ENCODE measurements around the gene ARRDC1. TPM values are rescaled to one million over a fixed set of nuclear protein-coding genes. Genes with fewer than 3 reads are reported as not detected.

The ARRDC1 gene
- polyA plus RNA-seq, 1 experiment = 46.1 TPM

DNA sequence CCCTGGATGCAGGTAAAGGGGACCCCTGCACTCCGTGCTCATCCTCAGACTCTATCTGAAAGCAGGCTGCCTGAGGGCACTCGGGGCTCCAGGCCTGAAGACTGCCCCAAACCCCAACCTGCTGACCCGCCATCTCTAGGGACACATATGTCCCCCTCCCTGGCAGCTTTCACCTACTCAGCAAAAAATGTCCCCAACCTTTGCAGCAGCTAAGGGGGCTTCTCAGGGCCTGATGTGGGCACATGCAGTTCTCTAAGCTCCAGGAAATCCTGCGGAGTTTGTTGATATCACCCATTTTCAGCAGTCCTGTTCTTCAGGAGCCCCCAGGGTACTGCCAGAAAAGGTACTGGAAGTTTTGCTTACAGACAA lies 24.5 kb upstream of the ARRDC1 start:
- no peak overlapping the region for H3K4me3 ChIP-seq (ENCODE audit: low read depth, low read length)
- TF ChIP-seq, protein P1, sequence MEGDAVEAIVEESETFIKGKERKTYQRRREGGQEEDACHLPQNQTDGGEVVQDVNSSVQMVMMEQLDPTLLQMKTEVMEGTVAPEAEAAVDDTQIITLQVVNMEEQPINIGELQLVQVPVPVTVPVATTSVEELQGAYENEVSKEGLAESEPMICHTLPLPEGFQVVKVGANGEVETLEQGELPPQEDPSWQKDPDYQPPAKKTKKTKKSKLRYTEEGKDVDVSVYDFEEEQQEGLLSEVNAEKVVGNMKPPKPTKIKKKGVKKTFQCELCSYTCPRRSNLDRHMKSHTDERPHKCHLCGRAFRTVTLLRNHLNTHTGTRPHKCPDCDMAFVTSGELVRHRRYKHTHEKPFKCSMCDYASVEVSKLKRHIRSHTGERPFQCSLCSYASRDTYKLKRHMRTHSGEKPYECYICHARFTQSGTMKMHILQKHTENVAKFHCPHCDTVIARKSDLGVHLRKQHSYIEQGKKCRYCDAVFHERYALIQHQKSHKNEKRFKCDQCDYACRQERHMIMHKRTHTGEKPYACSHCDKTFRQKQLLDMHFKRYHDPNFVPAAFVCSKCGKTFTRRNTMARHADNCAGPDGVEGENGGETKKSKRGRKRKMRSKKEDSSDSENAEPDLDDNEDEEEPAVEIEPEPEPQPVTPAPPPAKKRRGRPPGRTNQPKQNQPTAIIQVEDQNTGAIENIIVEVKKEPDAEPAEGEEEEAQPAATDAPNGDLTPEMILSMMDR (IDR thresholded peaks at IDR 0.05; ENCODE audit: insufficient read depth, low read depth, low read length) = no peak
- DNase-seq (ENCODE audit: low read depth) = no peak
- ChIA-PET POLR2A (no interaction called here), CTCF (interaction anchor here (1.2 kb wide), 1 partner anchor 8 kb away, joined by 4 read pairs; no protein-coding TSS in a partner anchor)
- H3K36me3 ChIP-seq (ENCODE audit: control insufficient read depth, insufficient read depth, low read length) = peaks cover 37% of the 10 kb centered on the region
- no peaks in the 10 kb centered on the region for H3K27me3 ChIP-seq (ENCODE audit: control insufficient read depth, insufficient read depth, low read length)

DNA sequence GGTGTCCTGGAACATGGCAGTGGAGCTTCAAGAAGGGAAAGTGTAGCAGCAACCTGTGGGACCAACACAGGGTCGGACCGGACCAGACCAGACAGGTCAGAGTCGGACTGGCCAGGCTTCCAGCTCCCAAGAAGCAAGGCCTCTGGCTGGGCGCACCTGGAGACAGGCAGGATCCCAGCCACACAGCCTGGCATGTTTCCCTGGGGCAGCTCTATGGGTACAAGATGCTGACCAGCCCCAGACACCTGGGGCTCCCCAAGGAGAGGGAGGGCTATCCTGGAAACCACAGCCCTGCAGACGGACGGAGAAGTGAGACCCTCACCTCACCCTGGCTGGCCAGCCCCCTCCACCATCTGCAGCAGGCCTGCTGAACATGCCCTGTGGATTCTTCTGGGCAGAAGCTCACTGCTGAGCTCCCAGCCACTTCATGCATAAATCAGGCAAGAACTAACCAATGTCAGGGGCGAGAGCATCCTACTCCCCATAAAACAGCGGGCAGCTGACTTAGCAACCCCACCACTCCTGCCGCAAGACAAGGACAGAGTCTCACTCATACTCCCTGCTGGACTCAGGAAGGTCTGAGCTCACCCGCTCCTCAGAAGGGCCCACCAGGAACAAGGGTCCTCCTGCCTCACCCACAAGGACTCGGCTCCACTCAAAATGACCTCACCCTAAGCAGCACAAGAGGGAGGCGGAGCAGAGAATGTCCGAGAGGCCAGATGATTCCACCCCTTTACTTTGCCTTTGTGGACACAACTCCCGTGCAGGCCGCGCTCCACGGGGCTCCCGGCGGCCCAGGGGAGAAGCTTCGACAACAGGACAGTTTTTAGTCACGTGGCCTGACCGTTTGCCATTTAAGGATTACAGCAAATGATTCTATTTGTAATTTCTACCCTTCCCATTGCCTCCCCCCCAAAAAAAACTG lies 23.9 kb upstream of the ARRDC1 start:
- ChIA-PET POLR2A (no interaction called here), CTCF (interaction anchor here (1.2 to 1.3 kb wide), 2 partner anchors 9 to 22 kb away, joined by 3 to 4 read pairs; no protein-coding TSS in a partner anchor)
- no peak overlapping the region for H3K4me3 ChIP-seq (ENCODE audit: low read depth, low read length)
- H3K27me3 ChIP-seq (ENCODE audit: control insufficient read depth, insufficient read depth, low read length) = no peaks in the 10 kb centered on the region
- TF ChIP-seq, protein P1 (IDR thresholded peaks at IDR 0.05; ENCODE audit: insufficient read depth, low read depth, low read length) = no peak
- DNase-seq (ENCODE audit: low read depth) = no peak
- H3K36me3 ChIP-seq (ENCODE audit: control insufficient read depth, insufficient read depth, low read length) = peaks cover 38% of the 10 kb centered on the region

DNA sequence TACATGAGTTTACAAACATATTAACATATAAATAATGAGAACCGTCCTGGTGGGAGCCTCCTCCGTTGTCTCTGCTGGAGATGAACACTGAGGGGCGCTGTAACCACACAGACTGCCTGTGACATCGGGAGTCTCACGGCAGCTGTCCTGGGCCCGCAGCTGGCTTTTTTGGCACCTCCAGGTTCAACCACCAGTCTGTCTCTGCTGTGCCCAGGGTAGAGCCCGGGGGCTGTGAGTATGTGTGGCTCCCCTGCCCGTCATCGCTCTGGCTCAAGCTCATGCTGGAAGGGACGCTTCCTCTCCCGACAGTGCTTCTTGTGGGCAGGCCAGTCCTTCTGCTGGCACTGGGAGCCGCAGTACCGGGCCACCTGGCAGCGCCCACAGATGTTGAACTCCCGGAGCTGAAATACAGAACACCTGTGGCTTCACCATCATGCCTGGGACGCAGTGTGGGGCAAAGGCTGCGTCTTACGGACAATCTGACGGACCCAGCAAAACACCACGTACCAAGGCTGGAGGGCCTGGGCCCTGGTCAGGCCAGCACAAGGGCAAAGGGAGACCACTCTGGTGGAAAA lies 23.1 kb upstream of the ARRDC1 start:
- peaks cover 42% of the 10 kb centered on the region for H3K36me3 ChIP-seq (ENCODE audit: control insufficient read depth, insufficient read depth, low read length)
- no peaks in the 10 kb centered on the region for H3K27me3 ChIP-seq (ENCODE audit: control insufficient read depth, insufficient read depth, low read length)
- TF ChIP-seq, protein P1 (IDR thresholded peaks at IDR 0.05; ENCODE audit: insufficient read depth, low read depth, low read length) = peak; percentile 12; the same call in 1 of the 2 replicates
- CTCF ChIA-PET = interaction anchor here (1.2 to 1.3 kb wide), 2 partner anchors 10 to 21 kb away, joined by 3 to 4 read pairs; no protein-coding TSS in a partner anchor
- POLR2A ChIA-PET = no interaction called here
- DNase-seq (ENCODE audit: low read depth) = no peak
- H3K4me3 ChIP-seq (ENCODE audit: low read depth, low read length) = no peak overlapping the region

DNA sequence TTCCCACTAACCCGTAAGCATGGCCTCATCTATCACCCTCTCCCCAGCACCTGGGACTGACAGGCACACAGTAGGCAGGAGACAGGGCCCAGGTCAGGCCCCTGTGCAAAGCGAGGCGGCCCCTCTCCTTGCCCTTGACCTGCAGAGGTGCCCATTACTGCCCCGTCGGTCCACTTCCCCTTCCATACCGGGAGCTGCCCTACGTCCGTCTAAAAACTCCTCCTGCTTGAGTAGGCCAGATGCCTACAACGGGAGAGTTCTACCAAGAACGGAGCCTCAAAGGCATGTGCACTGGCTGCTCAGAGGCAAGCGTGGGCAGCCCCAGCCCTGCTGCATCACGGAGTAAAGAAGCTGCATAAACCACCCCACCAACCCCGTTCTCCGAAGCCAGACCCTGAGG lies 22.1 kb upstream of the ARRDC1 start:
- ChIA-PET CTCF (no interaction called here), POLR2A (no interaction called here)
- TF ChIP-seq, protein P1 (IDR thresholded peaks at IDR 0.05; ENCODE audit: insufficient read depth, low read depth, low read length) = no peak
- DNase-seq (ENCODE audit: low read depth) = no peak
- peaks cover 50% of the 10 kb centered on the region for H3K36me3 ChIP-seq (ENCODE audit: control insufficient read depth, insufficient read depth, low read length)
- no peak overlapping the region for H3K4me3 ChIP-seq (ENCODE audit: low read depth, low read length)
- H3K27me3 ChIP-seq (ENCODE audit: control insufficient read depth, insufficient read depth, low read length) = no peaks in the 10 kb centered on the region

DNA sequence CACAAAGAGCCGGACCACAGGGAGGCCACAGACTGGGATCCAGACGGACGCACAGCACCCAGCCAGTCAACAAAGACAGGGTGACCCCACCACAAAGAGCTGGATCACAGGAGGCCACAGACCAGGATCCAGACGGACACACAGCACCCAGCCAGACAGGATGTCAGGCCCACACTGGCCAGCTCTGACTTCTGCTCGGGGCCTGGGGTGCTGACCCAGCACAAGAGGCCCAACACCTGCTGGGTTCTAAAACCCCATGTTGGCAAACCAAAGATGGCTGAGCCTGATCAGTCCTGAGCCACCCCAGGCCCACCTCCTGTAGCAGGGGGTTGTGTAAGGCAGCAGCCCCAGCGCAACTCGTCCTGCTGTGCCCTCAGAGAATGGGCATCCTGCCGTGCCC lies 21.5 kb upstream of the ARRDC1 start:
- H3K36me3 ChIP-seq (ENCODE audit: control insufficient read depth, insufficient read depth, low read length) = peaks cover 51% of the 10 kb centered on the region
- no peak for DNase-seq (ENCODE audit: low read depth)
- H3K27me3 ChIP-seq (ENCODE audit: control insufficient read depth, insufficient read depth, low read length) = no peaks in the 10 kb centered on the region
- TF ChIP-seq, protein P1 (IDR thresholded peaks at IDR 0.05; ENCODE audit: insufficient read depth, low read depth, low read length) = no peak
- CTCF ChIA-PET = no interaction called here
- POLR2A ChIA-PET = no interaction called here
- H3K4me3 ChIP-seq (ENCODE audit: low read depth, low read length) = no peak overlapping the region

All from BJ (cell line).